Medulla oblongata (tissue), 1 donor: Measurements from ENCODE around the gene SYNE1.
"Not testable (repeated sequence)": the region's sequence is repeated elsewhere in the genome, so short reads cannot be mapped to it uniquely, and the experiment has no call there.

Experiments
- DNase-seq: peaks from one replicate; pipeline ENCODE4 v3.0.0-alpha.2; 2015; ENCODE audit errors: extremely low spot score

SYNE1 gene

DNA sequence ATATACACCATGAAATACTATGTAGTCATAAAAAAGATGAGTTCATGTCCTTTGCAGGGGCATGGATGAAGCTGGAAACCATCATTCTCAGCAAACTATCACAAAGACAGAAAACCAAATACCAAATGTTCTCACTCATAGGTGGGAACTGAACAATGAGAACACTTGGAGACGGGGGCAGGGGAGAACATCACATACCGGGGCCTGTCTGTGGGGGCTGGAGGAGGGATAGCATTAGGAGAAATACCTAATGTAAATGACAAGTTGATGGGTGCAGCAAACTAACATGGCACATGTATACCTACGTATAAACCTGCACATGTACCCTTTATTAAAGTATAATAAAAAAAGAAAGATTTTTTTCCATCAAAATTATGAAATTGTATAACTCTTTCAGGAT lies 22.4 kb downstream of the SYNE1 start:
- not testable (repeated sequence) for DNase-seq

DNA sequence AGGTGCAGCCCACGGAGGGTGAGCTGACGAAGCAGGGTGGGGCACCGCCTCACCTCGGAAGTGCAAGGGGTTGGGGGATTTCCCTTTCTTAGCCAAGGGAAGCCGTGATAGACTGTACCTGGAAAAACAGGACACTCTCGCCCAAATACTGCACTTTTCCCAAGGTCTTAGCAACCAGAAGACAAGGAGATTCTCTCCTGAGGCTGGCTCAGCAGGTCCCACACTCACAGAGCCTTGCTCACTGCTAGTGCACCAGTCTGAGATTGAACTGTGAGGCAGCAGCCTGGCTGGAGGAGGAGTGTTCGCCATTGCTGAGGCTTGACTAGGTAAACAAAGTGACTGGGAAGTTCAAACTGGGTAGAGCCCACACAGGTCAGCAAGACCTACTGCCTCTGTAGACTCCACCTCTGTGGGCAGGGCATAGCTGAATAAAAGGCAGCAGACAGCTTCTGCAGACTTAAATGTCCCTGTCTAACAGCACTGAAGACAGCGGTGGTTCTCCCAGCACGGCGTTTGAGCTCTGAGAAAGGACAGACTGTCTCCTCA lies 28.0 kb downstream of the SYNE1 start:
- no peak for DNase-seq

DNA sequence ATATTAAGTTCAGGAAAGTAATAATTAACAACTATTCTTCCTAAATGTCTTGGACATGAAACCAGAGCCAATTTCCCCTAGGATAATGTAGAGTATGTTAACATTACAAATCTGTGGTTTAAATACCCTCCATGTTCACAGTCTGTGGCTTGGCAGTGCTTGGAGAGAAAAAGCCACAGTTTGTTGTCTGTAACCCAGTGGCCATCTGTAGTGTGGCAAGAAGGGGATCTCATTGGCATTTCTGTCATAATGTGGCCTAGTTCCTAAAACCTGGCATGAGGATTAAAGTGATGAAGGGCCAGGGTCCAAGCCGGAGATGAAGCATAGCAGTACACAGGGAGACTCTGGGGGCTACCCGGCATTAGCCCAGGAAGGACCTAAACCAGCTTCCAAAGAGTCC lies 31.2 kb downstream of the SYNE1 start:
- DNase-seq, result no peak

DNA sequence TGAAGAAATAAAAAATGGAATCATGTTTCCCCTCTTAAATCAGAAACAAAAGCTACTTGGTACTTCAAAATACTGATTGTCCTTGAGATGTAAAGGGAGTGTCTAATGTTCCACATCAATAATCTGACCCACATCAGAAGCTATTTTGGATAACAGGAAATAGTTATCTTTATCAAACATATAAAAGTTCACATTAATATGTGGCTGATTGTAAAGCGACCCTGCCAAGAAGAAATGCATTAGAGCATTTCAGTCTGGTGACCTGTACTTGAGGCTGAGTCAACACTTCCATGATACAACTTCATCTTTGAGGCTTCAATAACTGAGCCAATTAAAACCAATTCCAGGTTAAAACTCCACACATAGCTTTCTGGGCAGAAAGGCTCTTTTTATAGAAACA lies 31.8 kb downstream of the SYNE1 start:
- DNase-seq, result no peak

DNA sequence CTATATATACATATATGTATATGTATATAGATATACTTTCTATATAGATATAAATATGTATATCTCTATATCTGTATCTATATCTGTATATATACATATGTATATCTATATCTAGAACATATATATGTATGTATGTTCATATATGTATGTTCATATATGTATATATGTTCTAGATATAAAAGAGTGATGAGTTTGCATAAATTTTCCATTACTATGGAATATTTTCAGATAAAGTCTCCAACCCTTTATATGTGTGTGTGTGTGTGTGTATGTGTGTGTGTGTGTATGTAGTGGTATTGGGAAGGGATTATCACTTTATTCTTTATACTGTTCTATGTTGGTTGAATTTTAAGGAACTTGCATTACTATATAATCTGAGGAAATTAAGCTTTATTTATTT lies 33.3 kb downstream of the SYNE1 start:
- DNase-seq, result no peak

DNA sequence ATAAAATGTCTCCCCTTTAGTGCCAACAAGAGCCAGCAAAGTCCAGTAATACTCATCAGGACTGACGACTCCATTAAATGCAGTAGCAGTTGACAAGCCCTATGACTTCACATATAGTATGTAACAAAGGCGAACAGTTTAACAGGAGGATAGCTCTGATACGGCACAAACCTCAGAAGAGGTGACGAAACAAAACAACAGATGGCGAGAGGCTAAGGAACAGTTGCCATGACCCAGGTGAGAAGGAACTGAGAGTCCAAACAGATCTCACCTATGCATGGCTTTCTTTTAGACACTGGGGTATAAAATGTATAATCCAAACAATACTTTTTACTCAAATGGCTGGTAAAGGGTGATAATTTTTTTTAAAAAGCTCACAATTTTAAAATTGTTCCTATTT lies 37.1 kb downstream of the SYNE1 start:
- DNase-seq, result no peak

DNA sequence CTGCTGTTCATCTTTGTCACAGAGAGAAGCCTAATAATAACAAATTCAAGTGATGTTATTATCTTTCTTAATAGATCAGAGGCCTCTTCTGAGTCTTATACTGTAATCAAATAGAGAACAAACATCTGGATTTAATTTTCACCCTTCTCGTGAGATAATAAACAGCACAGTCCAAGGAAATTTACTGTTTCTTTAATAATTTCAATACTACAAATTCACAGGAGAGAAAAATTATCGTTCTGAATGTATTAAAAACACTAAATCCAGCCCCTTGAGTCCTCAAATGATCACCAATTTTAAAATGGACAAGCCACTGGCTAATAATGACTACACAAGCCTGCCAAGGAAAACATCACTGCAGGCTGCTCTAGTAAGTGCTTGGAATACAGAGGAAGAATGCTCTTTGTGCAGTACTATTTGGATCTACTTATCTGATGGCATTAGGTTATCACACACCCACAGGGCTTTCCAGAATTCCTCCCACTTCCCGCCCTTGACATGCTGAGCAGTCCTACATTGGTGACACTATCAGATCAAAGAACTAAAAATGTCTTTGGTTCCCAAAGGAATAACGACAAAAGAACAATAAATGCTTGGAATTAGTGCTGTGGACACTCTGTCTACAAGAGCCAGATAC lies 38.1 kb downstream of the SYNE1 start:
- no peak for DNase-seq

DNA sequence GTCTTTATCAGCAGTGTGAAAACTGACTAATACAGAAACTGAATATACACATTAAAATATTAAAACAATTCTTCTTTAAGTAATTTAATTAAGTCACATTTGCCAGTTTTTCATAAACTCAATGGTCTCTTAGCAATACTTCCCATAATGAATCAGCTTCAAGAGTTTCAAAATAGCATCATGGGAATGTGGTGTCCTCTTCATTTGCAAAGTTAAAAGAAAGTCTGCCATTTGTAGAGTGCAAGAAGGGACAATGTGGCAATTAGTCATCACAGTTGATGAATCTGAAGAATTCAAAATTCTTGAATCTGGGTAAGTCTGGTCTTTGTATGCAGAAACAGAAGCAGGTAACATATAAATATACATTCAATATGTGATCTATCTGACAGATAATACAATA lies 38.7 kb downstream of the SYNE1 start:
- no peak for DNase-seq

DNA sequence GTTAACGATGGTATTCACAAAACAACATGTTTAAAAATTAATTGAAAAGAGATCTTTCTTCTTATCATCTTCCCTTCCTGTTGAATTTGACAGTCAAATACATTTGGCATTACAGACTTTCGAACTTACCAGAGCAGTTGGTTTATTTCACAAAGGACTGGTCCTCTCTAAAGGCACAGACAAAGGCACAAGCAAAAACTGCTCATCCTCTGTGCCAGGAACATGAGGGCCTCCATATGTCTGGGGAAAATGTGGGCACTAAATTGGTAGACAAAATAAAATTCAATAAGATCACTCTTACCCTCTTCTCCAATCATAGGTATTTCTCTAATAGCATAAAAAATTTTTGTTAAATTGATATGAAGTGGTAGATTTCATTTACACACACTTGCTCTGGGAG lies 40.4 kb downstream of the SYNE1 start:
- DNase-seq, result no peak

DNA sequence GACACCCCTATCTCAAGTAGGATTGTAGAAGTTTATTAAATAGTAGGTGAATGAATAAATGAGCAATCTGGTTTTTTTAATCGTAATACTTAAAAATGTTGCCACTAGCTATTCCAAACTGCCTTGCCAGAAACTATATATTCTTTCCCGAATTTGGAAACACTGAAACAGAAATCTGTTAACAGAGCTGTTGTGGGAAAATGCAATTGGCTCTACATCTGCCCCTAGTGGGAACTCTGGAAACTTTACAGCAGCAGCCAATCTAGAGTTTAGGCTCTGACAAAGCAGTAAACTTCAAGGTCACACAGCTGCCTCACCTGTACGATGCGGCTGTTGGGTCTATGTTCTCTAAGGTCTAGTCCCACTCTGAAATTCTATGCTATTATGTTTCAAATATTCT lies 41.7 kb downstream of the SYNE1 start:
- DNase-seq, result no peak

DNA sequence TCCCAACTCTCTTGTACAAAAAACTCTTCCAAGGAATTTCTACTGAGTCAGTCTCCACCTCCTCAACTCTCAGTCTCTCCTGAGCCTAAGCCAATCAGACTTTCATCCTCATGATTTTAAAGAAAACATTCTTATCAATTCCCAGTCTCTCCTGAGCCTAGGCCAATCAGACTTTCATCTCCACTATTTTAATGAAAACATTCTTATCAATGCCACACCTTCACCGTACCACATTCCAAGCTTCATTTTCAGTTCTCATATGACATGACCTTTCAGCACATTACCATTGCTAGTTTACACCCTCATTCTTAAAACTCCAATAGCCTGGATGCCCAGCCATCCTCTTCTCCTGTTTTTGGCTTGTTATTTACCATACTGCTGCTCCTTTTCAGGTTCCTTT lies 42.5 kb downstream of the SYNE1 start:
- no peak for DNase-seq

DNA sequence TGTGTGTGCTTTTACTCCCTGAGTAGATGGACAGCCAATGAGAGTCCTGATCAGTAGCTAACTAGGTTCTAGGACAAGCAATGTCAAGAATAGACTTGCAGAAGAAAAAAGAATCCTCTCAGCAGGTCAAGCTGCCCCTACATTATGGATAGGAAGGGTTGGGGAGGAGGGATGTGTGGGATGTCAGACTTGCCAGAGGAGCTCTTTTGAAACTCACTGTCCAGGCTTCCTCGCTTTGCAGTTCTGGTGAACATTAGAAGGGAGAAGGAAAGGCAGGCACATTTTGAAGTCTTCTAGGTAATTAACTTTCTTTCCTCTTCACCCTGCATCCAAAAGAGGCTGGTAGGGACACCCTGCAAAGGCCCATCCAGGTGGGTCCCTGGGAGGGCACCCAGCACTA lies 48.7 kb downstream of the SYNE1 start:
- DNase-seq, result no peak

DNA sequence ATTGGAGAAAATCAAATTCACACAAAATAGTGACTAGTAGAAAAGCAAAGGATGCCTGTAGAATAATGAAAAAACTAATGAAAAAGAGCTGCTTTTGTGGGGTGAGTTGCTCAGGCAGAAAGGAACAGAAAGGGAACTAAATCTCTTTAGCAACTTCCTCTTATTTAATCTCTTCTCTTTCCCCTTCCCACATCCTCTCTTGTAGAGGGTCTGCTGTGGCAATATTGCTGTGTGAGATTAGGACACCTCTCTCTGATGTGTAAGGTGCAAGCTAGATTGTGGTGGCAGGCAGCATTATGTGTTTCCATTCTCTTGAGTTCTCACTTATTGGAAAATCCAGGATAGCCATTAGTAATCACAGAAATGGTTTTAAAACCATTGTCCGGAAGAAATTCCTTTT lies 49.7 kb downstream of the SYNE1 start:
- DNase-seq, result no peak

DNA sequence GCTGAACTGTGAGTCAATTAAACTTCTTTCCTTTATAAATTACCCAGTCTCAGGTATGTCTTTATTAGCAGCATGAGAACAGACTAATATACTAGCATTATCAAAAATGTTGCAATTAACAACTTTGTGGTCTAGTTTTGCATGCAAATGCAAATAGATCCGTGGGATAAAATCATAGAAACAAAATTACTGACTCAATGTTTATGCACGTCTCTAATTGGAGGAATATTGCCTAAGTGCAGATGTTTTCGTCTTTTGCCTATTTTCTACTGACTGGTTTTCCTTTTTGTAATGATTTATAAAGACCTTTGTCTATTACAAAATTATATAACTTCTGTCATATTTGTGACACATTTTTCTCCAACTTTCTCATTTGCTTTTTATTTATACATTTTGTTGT lies 51.9 kb downstream of the SYNE1 start:
- no peak for DNase-seq

DNA sequence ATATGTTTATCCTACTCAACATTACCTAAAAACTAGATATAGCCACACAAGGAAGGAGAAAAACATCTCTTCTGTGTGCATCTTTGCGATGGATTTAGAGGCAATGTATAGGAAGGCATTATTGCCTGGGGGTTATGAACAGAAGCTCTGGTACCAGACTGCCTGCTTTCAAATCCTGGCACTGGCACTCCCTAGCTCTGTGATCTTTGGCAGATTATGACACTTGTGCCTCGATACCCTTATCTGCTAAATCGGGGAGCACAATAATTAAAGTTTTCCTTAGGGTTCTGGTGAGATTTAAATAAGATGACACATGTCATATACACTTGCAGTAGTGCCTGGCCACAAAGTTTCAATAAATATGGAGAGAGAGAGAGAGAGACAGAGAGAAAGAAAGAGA lies 53.3 kb downstream of the SYNE1 start:
- no peak for DNase-seq

DNA sequence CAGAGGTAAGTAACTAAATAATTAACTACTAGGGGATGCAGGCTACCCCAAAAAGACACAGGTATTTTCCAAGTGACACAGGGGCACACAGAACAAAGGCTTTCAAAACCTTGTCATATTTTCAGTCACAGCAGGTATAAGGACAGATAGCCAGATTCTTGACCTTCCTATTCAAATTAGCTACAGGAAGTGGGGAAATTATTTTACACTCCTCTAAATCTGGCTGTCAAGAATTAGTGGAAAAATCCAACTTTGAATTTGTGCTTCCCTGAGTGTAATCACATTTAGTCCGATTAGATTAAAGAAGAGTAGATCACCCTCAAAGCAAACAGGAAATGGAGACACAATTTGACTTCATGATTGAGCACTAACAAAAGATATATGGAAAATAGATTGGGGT lies 60.6 kb downstream of the SYNE1 start:
- no peak for DNase-seq

DNA sequence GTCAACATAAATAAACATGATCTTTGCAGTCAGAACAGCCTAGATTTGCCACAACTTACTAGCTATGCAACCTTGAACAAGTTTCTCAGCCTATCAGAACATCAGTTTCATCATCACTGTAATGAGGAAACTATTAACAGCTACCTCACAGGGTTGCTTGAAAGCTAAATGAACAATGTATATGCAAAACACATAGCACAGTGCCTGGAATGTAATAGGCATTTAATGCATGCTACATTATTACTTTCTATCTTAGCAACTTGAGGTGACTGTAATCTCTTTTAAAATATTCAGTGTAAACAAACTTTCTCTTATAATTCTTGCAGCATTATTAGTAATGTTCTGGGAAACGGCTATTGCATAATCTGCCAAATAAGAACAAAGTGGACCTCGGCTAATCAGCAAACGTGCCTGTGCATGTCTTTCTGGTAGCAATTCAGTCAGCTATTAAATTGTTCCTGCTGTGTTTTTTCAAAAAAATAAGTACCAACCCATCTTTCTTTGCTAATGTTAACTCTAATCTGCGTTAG lies 61.5 kb downstream of the SYNE1 start:
- DNase-seq, result no peak

DNA sequence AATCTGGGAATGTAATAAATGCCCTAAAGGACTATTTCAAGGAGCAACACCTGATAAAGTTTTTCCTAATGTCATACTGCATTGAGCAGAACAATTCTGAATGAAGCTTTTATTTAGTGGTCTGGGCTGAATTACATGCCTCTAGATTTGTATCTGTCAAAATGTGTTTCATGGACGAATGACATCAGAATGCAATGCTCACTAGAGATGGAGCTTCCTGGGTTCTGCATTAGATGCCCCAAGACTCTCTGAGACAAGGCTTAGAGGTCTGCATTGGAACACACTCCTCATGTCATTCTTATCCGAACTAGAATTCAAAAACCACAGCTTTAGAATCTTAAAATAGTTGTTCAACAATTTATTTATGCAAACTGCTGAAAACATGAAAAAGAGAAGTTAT lies 62.0 kb downstream of the SYNE1 start:
- no peak for DNase-seq

DNA sequence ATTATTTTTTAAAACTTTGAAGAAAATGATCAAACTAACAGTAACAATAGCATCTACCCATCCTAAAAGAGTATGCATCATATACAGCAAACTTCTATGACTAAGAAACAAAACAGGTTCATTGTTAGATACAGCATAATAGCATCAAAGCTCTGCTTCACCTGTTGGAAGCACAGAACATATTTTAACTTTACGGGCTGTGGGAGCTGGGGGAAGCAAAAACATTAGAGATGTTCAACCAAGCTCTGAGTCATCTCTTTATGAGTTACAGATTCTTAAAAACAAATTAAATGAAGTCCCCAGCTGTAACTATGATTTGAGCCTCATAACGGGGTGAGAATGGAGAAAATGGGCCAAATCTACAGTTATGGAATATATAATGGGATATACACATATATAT lies 63.4 kb downstream of the SYNE1 start:
- DNase-seq, result no peak

DNA sequence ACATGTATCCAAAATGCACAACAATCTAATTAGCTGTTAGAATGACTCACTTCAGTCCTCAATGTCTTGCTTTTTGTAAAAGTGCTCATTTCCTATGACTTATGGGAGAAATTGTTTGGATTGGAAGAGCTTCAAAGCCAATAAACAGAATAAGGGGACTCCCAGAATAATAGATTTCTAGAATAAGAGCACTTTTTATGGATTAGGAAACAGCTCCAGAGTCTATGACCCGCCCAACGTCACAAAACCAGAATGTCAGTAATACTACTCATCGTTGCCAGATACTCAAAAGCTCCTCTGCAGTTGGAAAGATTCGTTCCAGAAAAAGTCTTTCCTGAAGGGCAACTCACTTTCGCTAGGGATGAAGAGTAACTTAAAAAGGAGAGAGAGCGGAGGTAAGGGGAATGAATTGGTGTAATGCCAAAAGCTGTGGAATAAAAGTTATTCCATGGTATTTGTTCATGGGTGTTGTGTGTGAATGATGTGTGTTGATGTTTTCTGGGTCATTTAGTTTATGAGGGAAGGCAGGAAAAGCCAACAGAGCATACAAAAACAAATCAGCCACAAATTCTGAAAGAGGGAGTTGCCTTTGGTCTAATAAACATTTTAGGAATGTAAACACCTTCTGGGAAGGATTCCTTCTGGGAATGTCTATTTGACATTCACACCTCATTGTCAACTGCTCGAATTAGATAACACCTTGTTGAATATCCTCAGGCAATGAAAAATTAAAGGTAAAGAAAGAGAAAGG lies 64.6 kb downstream of the SYNE1 start:
- no peak for DNase-seq

DNA sequence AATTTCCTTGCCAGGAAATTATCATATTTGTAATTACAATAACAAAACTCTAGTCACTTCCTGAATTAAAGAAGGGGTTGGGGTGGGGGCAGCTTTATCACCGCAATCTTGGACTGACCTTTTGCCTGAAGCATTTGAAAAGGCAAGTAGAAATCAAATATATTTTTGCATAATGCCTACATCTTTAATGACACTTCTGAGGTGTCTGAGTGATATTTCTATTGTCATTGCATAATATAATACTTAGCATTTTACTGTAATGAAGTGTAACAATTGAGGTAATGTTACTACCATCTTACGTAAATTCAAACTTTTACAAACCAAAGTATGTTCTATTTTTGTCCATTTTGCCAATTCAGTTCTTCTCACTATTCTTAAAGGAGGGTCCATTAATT lies 65.2 kb downstream of the SYNE1 start:
- DNase-seq, result no peak

DNA sequence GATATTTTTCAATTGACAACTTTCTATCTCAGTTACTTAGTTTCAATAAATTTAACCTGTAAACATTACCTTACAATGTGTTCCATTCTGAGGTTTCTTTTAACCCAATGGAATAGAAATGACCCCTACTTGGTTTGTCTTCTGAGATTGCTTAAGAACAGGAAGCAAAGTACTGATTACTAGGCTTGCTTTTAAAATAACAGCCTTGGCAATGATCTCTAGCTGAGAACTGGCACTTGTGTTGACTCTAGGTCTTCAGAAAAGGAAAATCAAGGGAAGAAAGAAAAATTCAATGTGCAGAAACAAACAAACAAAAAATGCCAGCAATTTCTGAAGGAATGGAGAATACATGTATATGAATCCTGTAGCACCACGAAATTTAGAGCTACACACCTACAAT lies 66.1 kb downstream of the SYNE1 start:
- DNase-seq, result no peak

DNA sequence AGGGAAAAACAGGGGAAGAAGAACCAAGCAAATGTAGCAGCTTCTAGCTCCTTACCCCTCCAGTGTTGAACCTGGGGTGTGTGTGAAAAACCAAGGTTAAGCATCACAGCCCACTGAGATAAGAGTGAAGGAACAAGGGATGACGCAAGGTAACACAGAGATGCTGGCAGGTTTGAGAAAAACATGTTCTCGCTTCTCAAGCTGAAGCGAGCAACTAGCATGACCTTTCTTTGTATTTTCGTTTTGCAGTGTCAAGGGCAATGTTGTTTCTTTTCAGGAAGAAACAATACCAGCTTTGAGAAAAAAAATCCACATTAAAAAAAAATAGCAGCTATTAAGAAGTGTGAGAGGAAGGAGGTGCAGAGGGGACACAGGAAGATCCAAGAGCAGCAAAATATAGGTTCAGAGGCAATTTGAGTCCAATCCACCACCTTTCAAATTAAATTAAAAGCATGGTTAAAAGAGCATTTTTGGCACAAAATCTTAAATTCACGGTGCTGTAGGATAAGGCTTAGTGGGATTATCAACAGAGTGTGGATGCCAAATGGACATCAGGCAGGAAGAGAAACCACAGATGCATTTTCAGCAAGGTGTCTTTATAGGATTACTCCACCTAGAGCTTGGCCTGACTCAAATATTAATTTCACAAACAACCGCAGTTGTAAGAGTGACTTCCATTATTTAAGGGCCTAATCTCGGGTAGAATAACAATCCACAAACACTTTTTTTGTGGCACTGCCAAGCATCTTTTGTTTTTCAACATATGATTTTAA lies 70.9 kb downstream of the SYNE1 start:
- DNase-seq, result no peak
